HT-29 (cell line): ENCODE measurements around the gene INPP4A. TPM values are rescaled to one million over a fixed set of nuclear protein-coding genes. Genes with fewer than 3 reads are reported as not detected.

Experiments used
- DNase-seq: peaks from one replicate; pipeline ENCODE4 v3.0.0-alpha.2; 2015; ENCODE audit warnings: low spot score
- total RNA-seq: library from RNA; depleted of rRNA; stranded (reverse); fragments of >200 nt; shearing (Covaris generic); gene quantifications from 2 replicates; pipeline ENCODE4 v1.2.3, GENCODE V29; 2014

INPP4A gene
- total RNA-seq, 1 experiment from 2014 or later, result 11.5 TPM

DNA sequence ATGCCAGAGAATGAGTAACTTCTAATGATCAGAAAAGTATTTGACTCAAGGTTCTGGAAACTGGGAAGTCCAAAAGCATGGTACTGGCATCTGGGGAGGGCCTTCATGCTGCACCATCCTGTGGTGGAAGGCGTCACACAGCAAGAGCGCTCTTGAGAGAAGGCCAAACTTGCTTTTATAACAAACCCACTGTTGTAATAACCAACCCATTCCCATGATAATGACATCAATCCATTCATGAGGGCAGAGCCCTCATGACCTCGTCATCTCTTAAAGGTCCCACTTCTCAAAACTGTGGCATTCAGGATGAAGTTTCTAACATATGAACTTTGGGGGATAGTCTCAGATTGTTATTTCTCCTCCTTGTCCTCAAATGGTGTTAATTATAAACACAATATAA, 95.9 kb downstream of the INPP4A start:
- no peak for DNase-seq

DNA sequence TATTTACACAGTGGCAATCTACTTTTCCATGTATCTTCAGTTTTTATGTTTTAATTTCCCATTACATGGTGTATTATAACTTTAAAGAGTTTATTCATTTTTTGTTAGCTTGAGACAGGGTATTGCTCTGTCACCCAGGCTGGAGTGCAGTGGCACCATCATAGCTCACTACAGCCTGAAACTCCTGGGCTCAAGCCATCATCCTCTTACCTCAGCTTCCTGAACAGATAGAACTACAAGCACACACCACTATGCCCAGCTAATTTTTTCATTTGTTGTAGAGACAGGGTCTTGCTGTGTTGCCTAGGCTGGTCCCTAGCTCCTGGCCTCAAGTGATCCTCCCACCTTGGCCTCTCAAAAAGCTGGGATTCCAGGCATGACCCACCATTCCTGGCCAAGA, 96.8 kb downstream of the INPP4A start:
- no peak for DNase-seq

DNA sequence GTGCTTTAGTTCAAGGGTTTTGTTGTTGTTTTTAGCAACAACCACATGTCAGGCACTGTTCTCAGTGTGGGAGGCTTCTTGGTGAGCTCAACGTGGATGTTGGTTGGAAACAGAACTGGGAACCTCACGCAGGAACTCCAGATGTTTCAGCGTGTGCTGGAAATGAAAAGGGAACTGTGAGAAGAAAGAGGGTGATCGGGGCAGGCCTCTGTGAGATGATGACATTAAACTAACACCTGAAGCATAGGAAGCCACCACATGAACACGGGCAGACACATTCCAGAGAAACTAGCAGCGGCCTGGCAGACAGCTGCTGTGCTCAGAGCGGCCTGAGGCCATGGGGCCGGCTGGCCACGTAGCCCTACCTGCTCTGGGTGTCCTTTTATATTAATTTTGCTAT, 97.2 kb downstream of the INPP4A start:
- no peak for DNase-seq

DNA sequence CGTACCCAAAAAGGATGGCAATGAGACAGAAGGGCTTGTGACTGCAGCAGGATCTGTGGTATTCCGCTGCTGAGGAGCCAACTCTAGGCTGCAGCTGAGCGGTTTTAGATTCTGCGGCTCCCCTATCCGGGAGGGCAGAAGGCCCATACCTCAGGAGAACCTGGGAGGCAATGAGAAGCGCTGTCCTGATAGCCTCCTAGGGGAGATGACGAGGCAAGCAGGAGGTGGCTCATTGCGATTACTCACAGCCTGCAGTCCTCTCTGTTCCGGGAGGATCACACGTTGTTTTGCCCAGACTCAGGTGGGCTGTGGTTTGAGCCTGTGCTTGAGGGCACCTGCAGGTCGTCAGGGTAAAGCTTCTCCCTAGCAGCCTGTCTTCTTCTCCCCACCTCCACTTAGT, 98.6 kb downstream of the INPP4A start:
- no peak for DNase-seq

DNA sequence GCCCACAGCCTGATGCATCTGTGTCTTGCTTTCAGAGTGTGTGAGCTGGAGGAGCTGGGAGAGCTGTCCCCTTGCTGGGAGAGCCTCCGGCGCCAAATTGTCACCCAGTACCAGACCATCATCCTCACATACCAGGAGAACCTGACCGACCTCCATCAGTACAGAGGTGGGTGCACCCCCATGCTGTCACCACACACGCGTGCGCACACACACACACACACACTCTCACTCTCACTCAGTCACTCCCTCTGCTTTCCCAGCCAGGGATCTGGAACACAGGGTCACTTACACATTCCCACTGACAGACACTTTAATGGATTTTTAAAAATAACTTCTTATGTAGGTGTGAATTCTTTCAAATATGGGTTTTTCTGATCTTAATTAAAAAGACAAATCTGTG, 99.2 kb downstream of the INPP4A start:
- no peak for DNase-seq

DNA sequence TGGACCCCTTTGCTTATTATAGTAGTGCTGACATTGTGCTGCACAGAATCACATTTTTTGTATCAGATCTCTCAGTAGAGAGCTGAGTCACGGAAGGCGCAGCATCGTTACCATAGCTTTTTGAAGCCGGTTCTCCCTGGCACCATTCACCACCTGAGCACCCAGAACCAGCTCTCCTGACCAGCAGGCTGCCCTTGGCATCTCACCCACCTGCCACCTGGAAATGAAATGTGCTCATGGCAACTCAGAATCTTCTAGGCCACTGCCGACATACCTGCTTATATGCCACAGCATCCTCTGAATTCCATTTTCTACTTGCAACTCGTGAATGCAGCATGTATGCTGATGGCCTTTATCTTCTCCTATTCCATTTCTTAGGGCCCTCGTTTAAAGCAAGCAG, 100.9 kb downstream of the INPP4A start:
- no peak for DNase-seq

DNA sequence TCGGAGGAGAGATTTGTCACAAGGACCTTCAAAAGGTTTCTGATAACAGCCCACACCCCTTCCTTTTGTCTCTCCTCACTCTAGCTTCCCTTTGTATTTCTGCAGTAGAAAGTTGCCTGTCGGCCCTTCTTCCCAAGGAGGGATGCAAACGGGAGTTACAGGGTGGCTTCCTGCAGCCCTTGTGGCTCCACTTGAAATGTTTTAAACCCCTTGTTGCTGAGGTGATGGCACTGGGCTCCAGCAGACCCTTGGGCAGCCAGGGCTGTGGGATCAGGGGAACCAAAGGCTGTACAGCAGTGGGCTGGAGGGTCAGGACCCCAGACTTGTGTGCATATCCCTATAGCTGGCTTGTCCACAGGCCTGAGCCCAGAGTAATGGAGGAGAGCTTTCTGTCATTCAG, 101.5 kb downstream of the INPP4A start:
- DNase-seq, result no peak

DNA sequence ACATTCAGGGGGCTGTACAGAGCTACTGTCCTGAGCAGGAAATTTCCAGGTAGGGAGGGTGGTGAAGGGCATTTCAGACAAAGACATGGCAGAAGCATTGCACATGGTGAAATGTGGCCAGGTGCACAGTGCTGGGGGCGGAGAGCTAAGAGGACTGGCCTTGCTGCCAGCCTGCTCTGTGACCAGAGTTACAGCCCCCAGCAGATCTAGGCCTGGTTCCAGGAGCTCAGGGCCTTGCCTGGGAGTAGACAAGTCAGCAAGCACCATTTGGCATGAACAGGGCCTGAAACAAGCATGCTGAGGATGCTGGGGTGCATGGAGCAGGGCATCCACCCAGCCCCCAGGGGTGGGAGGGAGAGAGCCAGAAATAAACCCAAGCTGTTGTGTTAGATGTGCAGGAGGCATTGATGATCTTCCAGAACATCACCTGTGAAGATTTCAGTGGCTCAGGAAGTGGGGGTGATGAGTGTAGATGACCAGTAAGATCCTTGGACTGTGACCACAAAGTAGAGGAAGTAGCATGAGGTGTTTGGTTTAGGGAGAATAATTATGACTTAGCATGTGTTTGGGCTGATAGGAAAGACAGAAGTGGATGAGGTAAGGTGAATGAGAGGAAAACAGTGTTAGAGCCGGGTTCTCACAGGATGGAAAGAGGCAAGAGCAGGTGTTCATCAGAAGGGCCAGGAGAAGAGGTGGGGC, 102.6 kb downstream of the INPP4A start:
- no peak for DNase-seq

DNA sequence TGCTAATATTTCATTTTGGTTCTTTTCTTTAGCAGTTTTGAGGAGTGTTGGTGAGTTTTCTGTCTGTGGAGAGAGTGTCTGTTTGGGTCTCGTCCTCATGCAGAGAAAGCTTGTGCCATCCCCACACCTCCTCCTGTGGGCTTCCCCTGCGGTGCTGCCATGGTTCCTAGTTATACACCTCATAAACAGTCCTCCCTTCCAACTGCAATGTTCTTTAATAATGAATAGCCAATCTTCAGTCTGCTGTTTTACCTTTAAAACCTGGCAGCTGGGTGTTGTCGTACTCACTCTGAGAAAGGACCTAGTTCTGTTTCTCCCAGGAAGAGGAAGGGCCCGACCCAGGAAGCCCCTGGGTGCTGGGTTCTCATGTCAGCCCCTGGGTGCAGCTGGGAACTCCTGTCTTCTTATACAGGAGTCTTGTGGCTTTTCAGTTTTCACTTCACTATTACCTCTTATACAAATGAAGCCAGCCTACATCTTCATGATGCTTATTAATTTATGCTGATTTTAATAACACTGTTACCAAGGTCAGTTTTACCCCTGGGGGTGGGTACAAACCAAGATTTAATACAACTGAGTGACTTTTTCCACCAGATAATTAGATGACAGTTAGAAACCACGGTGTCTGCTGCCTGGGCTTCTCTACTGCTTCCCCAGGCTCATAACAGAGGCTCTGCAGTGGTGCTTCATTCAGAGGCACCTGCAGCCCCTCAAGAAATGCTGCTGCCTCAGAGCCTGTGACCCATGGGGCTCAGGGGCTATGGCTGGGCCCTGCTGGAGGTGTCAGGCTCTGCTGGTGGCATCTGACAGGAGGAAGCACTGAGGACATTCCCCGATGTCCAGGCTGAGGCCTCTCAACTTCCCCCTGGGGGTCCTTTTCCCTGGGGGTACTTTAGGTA, 104.5 kb downstream of the INPP4A start:
- no peak for DNase-seq

DNA sequence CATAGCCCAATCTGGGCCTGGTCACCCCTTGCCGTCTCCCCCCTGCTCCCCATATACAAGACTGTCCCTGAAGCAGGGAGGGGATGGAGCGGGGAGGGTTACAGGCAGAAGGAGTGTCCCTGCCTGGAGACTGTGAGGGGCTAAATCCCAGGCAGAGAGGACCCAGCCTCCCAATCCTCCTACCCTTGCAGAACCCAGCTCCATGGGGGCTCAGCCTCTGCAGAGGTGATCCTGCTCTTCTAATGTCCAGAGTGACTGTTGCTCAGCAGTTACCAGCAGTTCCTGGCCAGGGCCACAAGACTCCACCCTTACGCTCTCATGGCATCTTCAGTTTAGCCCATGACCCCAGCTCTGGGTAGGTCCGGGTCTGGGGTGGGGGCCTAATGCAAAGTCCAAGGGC, 105.5 kb downstream of the INPP4A start:
- no peak for DNase-seq

DNA sequence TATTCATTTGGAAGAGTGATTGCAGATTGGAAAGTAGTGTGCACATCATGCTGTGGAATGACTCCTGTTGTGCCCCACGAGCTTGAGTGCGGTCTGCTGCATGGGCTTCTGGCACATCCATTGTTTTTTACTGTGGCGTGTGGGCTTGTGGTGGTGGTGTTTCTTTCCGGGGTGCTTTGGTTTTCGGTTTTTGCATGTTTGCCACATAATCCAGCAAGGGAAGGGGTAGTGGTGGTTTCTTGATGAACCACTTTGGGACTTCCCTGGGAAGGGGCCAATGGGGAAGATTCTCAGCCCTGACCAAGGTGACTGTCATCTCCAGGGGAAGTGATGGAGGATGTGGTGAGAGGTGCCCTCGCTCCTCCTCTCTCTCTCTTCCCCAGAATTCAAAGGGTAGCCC, 106.7 kb downstream of the INPP4A start:
- no peak for DNase-seq

DNA sequence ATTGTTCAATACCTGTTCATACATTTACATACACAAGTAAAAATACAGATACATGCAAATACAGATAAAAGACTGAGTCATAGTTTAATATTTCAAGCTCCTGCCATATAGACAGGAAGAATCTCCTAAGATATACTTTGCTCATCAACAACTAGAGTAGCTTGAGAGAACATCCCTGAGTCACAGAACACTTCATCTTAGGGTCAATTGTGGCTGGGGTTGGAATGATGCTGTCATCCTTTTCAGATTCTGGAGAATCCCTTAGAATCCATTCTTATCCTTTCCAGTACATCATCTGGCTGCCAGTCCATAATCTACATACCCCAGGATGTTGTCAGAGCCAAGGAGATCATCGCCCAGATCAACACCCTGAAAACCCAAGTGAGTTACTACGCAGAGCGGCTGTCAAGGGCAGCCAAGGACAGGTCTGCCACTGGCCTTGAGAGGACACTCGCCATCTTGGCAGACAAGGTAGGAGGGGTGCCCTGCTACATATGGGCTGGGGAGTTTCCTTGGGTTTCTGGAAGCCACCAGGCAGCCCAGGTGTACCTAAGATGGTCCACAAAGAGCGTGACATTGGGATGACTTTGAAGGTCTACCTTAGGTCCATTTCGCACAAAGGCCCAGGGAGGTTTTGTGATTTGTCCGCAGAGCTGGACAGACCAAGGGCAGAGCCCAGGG, 108.0 kb downstream of the INPP4A start:
- DNase-seq, result no peak

DNA sequence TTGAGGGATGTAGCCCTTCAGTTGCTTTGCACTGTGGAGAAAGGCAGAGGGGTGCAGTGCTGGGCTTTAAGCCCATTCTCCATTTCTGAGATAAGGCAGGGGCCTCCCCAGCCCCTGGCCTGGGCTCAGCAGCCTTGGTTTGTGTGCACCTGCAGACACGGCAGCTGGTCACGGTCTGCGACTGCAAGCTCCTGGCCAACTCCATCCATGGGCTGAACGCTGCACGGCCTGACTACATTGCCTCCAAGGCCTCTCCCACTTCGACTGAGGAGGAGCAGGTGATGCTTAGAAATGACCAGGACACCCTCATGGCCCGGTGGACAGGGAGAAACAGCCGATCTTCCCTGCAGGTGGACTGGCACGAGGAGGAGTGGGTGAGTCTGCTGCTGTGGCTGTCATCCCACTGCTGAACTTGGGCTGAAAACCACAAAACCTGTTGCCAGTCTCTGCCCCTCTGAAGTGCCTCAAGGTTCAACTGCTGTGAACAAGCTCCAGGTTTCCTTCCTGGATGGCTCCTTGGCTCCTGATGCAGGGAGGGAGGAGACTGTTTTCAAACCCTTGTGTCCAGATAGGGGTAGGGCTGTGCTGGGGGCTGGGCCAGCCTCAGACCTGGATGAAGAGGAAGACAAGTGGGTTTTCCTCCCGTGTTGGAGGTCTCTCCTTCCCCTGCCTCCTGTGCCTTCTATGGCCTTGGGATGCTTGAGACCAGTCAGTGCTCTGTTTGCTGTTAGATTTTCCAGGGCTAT, 109.6 kb downstream of the INPP4A start:
- DNase-seq, result no peak

DNA sequence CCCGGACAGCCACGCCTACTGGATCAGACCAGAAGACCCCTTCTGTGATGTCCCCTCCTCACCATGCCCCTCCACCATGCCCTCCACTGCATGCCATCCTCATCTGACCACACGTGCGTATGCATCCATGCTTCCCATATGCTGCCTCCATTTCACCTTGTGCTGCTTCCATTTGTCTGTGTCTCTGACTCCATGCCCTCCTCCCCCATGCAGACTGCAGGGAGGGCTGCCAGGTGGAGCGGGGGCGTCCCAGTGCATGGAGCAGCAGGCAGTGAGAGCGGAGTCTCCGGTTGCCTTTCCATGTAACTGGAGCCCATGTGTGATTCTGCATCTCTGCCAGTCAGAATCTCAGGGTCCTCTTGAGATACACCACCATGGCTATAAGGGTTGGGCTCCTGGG, 111.0 kb downstream of the INPP4A start:
- no peak for DNase-seq

DNA sequence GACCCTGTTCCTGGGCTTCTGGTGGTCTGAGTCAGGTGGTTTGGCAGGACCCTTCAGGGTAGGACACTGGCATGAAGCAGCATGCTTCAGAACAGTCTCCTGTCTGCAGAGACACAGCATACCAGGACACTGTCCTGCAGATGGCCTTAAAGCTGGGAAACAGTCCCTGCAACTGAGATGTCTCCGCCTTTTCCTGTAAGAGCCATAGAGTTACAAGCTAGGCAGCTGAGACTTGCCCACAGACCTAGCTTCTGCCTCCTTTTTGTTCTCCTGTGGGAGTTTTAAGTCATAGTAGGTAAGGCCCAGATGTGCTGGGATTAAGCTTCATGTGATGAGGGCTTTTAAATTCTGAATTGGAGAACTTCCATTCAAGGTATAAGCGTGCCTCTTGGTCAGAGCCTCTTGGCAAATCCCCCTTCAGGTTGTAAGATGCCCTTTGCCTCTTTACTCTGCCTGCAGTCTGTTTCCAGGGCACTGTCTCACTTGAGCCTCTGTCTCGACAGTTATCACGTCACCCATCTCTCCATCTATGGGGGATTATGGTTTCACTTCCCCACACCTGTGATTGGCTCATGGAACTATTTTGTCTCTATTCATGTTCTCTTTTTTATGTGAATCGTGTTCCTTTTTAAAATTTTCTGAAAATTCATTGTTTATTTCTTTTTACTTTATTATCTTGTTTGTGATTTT, 111.8 kb downstream of the INPP4A start:
- no peak for DNase-seq

DNA sequence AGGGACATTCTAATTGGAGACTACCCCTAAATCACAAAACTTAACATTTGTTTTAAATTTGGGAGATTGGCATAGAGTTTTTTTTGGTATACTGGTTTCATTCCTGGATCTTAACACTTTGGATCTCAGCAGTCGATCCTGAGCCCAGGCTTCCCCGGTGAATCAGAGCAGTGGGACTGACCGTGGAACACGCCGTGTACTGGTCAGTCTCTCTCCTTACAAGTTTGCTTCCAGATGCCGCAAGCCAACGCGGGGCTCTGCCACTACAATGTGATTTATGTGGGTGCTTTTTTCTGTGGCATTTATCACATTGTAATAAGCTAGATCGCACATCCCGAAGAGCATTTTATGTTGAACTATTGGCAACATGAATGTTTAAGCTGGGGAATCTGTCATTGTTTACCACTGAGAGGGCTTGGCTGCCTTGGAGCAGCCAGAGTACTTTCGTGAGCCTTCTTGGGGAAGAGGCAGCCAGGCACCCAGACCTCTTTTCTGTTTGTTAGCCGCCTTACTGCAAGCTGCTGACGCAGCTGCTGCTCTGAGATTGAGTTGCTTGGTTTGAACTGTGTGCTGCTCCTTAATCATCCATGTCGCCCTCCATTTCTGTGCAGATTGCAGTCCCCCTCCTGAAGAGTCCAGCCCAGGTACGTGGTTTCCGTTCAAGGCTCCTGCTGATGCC, 114.3 kb downstream of the INPP4A start:
- DNase-seq, result no peak

DNA sequence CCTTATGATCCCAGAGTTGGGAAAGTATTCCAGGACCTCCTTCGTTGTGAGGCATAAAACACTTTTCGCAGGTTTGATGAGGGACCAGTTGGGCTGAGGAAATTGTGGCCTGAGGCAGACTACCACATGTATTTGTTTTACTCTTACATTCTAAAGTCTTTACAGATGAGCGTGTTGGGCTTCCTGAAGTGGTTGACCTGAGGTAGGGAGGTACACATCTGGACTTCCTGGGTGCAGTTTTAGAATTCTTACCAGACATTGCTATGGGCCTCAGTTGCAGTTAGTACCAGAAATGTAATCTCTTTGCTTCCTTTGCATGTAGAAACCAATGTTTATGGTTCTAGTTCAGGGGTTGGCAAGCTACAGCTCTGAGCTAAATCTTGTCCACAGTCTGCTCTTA, 114.9 kb downstream of the INPP4A start:
- no peak for DNase-seq

DNA sequence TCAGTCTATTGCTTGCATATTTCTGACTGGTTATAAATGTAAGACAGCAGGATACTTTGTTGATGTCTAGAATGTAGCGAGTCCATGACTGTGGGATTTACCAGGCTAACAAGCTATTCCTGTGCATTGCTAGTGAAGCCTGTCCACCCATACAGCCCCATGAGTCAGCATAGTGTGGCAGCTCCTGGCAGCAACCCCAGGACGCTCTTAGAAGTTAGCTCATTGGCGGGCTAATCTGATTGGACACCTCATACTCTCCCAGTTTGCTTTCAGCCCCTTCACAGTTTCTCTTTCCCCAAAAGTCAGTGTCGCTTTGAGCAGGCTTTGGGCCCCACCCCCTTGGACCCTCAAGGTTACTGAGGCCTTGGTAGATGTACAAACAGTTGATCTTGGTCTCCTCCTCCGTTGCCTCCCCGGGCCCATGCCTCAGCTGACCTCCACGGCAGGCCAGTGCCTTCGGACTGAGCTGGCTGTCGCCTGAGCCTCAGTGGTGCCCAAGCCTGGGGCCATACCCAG, 115.7 kb downstream of the INPP4A start:
- no peak for DNase-seq

DNA sequence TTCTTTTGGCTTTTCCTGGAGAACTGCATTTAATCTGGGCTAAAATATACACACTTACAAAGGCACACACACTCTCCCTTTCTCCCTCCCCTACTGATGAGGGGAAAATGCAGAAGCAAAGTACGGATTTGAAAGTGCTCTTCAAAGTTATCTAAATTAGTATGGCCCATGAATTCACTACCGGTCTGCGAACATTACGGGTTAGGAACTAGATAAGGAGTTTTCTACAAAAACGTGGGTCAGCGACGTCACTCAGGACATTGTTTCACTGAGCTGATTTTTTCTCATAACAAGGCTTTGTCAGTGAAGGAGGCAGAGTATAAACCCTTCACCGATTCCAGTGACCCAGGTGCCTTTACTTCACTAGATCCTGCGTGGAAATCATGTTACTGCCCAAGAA, 116.4 kb downstream of the INPP4A start:
- DNase-seq, result no peak

DNA sequence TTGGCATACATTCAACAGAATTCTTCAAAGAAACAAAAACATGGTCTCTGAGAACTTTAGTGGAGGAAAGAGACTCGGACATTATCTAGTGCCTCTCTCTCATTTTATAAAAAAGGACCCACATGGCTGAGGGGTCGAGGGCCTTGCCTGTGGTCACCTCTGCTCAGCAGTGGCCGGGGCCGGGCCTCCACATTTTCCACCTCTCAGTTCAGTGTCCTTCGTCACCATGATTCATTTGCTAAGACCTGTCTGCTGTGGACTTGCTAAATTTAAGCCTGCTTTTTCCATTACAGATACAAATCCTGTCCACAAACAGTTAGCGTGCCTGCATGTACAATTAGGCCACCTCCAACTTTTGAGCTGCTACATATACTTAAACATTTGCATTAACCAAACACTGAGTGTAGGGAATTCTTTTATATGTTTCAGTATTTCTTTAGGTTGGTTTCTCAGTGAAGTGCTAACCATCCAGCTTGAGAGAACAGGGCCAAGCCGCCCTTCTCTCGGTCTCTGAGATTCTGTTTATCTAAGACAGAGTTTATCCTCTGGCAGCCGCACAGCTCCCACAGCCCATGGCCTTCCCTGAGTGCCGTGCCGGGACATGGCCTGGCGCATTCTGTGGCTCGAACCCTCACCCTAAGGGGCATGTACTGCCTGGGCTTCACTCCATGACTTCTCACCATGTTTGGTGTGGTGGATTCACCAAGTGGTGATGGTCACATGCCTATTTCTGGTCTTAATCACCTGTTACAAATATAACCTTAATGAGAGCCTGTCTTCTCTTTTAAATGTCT, 117.4 kb downstream of the INPP4A start:
- no peak for DNase-seq
